H1 (cell line): Measurements from ENCODE around the gene RRP12. TPM values are rescaled to one million over a fixed set of nuclear protein-coding genes. Genes with fewer than 3 reads are reported as not detected.

Source experiments
- ASH2L ChIP-seq: fragments of 200-600, 300-600 bp; sonication (generic); IDR thresholded peaks from one replicate; pipeline ENCODE4 v1.7.1; 2017; ENCODE audit warnings: low read length
- CBX8 ChIP-seq: fragments of 300-800, 300-1000 bp; sonication (generic); IDR thresholded peaks from 2 replicates; pipeline ENCODE4 v1.7.1; 2016; ENCODE audit warnings: low read depth, low read length, borderline replicate concordance
- CEBPB ChIP-seq: IDR thresholded peaks from 2 replicates; pipeline ENCODE4 v1.6.1; 2012; ENCODE audit warnings: low read depth, low read length
- CHD2 ChIP-seq: IDR thresholded peaks from 2 replicates; pipeline ENCODE4 v1.6.1; 2012; ENCODE audit warnings: low read length, improper control_type of control experiment
- CTBP2 ChIP-seq: IDR thresholded peaks from 2 replicates; pipeline ENCODE4 v1.7.0; 2011; ENCODE audit warnings: borderline replicate concordance, mild to moderate bottlenecking, moderate library complexity, mixed read lengths, low read length; ENCODE audit not compliant: insufficient read depth, insufficient read length
- EGR1 ChIP-seq: IDR thresholded peaks from 2 replicates; pipeline ENCODE4 v1.6.1; 2011; ENCODE audit warnings: low read depth, low read length, borderline replicate concordance
- EZH2 ChIP-seq: fragments of 200-600 bp; sonication (generic); IDR thresholded peaks from 2 replicates; pipeline ENCODE4 v1.7.1; 2012; ENCODE audit warnings: low read depth, mild to moderate bottlenecking, moderate library complexity, low read length, inconsistent platforms; ENCODE audit not compliant: severe bottlenecking
- HDAC6 ChIP-seq: IDR thresholded peaks from one replicate; pipeline ENCODE4 v1.7.1; 2012; ENCODE audit warnings: low read depth, mild to moderate bottlenecking, inconsistent platforms, low read length, moderate library complexity
- KDM4A ChIP-seq: IDR thresholded peaks from one replicate; pipeline ENCODE4 v1.7.1; 2012; ENCODE audit warnings: low read depth, mild to moderate bottlenecking, moderate library complexity, low read length, inconsistent platforms; ENCODE audit not compliant: severe bottlenecking
- POLR2A ChIP-seq, 2 experiments: IDR thresholded peaks; 1 replicate in 1 of 2; 2 replicates in 1 of 2; pipeline ENCODE4 v1.6.1; 2011; ENCODE audit warnings: low read depth in 2 of 2, low read length in 2 of 2, mild to moderate bottlenecking in 2 of 2; ENCODE audit errors: control extremely low read depth in 1 of 2
- RAD21 ChIP-seq, 2 experiments: IDR thresholded peaks in 1 of 2; conservative IDR thresholded peaks in 1 of 2; 2 replicates each; pipeline ENCODE4 v1.6.1; 2011; ENCODE audit warnings: low read depth in 2 of 2, low read length in 2 of 2, improper control_type of control experiment in 1 of 2, inconsistent platforms in 1 of 2, mild to moderate bottlenecking in 1 of 2, moderate library complexity in 1 of 2
- RBBP5 ChIP-seq: IDR thresholded peaks from 2 replicates; pipeline ENCODE4 v1.7.1; 2012; ENCODE audit warnings: low read depth, mild to moderate bottlenecking, inconsistent platforms, low read length, moderate library complexity, borderline replicate concordance
- SP1 ChIP-seq: IDR thresholded peaks from 2 replicates; pipeline ENCODE4 v1.6.1; 2011; ENCODE audit warnings: low read depth, low read length
- TAF1 ChIP-seq: IDR thresholded peaks from 2 replicates; pipeline ENCODE4 v1.6.1; 2011; ENCODE audit warnings: mild to moderate bottlenecking, low read depth, low read length
- TBP ChIP-seq: IDR thresholded peaks from 2 replicates; pipeline ENCODE4 v1.6.1; 2011; ENCODE audit warnings: low read depth, low read length, improper control_type of control experiment
- ZNF274 ChIP-seq: IDR thresholded peaks from 2 replicates; pipeline ENCODE4 v1.7.0; 2012; ENCODE audit warnings: low read length, borderline replicate concordance; ENCODE audit errors: extremely low read depth
- polyA plus RNA-seq, 7 experiments: library from polyadenylated mRNA; depleted of rRNA in 3 of 7; stranded (reverse) in 5 of 7; unstranded in 2 of 7; fragments of >200 nt in 5 of 7; fragments of 200-250 nt in 2 of 7; gene quantifications; 1 replicate in 5 of 7; 2 replicates in 1 of 7; 4 replicates in 1 of 7; pipeline versions ENCODE4 v1.2.1 to v1.2.3, GENCODE V29; 2011 to 2013; ENCODE audit warnings: missing spikeins in 2 of 7, mixed read lengths in 2 of 7
- total RNA-seq: library from RNA; stranded (reverse); fragmentation: NEBNext Ultra II Directional; extraction: Animal tissue kit (Norgen Biotek cat#: 25700); gene quantifications from 2 replicates; pipeline ENCODE4 v1.2.1, GENCODE V29; 2021
- TF ChIP-seq, protein P1 (sequence below): IDR thresholded peaks from 2 replicates; pipeline ENCODE4 v1.6.1; 2012; ENCODE audit warnings: inconsistent platforms
- TF ChIP-seq, protein P2 (sequence below): IDR thresholded peaks from 2 replicates; pipeline ENCODE4 v1.6.1; 2012; ENCODE audit warnings: inconsistent platforms

RRP12 gene
- total and polyA plus RNA-seq, 2 of the 8 experiments (the other 6 are each of a cell fraction or from before 2014, with no cell fraction given): 21.0 to 65.8 TPM

DNA sequence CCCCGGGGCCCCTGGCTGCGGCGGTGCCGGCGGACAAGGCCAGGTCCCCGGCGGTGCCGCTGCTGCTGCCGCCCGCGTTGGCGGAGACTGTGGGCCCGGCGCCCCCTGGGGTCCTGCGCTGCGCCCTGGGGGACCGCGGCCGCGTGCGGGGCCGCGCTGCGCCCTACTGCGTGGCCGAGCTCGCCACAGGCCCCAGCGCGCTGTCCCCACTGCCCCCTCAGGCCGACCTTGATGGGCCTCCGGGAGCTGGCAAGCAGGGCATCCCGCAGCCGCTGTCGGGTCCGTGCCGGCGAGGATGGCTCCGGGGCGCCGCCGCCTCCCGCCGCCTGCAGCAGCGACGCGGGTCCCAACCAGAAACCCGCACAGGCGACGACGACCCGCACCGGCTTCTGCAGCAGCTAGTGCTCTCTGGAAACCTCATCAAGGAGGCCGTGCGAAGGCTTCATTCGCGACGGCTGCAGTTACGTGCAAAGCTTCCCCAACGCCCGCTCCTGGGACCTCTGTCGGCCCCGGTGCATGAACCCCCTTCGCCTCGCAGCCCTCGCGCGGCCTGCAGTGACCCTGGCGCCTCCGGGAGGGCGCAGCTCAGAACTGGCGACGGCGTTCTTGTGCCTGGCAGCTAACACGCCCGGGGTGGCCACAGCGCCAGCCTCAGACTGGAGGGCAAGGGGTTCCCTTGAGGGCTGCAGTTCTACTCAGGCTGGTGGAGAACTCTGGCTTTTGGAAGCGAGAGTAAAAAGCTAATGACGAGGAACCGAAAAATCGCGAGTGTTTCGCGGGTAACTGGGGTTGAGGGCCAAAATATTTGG, 81.3 kb downstream of the RRP12 start (continued):
- TF ChIP-seq SP1: no peak
- peak; percentile 9 for TF ChIP-seq CTBP2
- TF ChIP-seq ASH2L: peak; percentile 28
- TF ChIP-seq TAF1: peak; percentile 50; the same call in 1 of the 2 replicates
- peak; percentile 79 for TF ChIP-seq KDM4A
- no peak for TF ChIP-seq EGR1
- TF ChIP-seq RBBP5: peak; percentile 60; the same call in 1 of the 2 replicates
- TF ChIP-seq HDAC6: no peak
- TF ChIP-seq POLR2A (IDR thresholded peaks at IDR 0.05; ENCODE audit: control extremely low read depth in 1 of 2, low read depth in 2 of 2, low read length in 2 of 2): no peak
- TF ChIP-seq CBX8: no peak
- TF ChIP-seq, protein P1, sequence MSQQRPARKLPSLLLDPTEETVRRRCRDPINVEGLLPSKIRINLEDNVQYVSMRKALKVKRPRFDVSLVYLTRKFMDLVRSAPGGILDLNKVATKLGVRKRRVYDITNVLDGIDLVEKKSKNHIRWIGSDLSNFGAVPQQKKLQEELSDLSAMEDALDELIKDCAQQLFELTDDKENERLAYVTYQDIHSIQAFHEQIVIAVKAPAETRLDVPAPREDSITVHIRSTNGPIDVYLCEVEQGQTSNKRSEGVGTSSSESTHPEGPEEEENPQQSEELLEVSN: peak; percentile 49; the same call in 1 of the 2 replicates
- TF ChIP-seq RAD21 (IDR thresholded peaks at IDR 0.05 in 1 of 2, conservative IDR thresholded peaks at IDR 0.05 in 1 of 2; ENCODE audit: low read depth in 2 of 2, low read length in 2 of 2): peak in 1 of 2 experiments; percentile 33; a peak in 3 of 4 replicates
- TF ChIP-seq ZNF274: no peak
- peak; percentile 54 for TF ChIP-seq EZH2
- TF ChIP-seq CEBPB: no peak
- 0 out of 2 replicates have a peak, but pooled peaks have one; percentile 29 for TF ChIP-seq TBP
- TF ChIP-seq, protein P2, sequence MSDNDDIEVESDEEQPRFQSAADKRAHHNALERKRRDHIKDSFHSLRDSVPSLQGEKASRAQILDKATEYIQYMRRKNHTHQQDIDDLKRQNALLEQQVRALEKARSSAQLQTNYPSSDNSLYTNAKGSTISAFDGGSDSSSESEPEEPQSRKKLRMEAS: 0 out of 2 replicates have a peak, but pooled peaks have one; percentile 31
- no peak for TF ChIP-seq CHD2
